Natural killer cell (primary cell): Measurements from ENCODE around the gene MTREX. TPM values are rescaled to one million over a fixed set of nuclear protein-coding genes. Genes with fewer than 3 reads are reported as not detected.

ENCODE experiments used
- ATAC-seq, 3 donors: fragments of 150-1000 bp in 2 of 3; fragments of 200-7000 bp in 1 of 3; cut with Tn5 transposase; 1 replicate in 1 of 3; 2 replicates in 2 of 3; pipeline ENCODE4 v1.10.0; 2021; ENCODE audit warnings: mild to moderate bottlenecking in 2 of 3, moderate library complexity in 2 of 3
- DNase-seq, 2 donors: peaks; one replicate each; pipeline versions ENCODE4 v3.0.0 to v3.0.0-alpha.2; 2013 to 2021; ENCODE audit warnings: mixed read lengths in 1 of 2
- H3K27ac ChIP-seq: one replicate; pipeline ENCODE4 v1.5.1; 2013; ENCODE audit warnings: mild to moderate bottlenecking, low read length
- H3K27me3 ChIP-seq: one replicate; pipeline ENCODE4 v1.6.1; 2013; ENCODE audit warnings: low read length; ENCODE audit not compliant: control insufficient read depth, insufficient read depth
- H3K36me3 ChIP-seq: one replicate; pipeline ENCODE4 v1.6.1; 2013; ENCODE audit warnings: low read length; ENCODE audit not compliant: control insufficient read depth, insufficient read depth
- H3K4me1 ChIP-seq: one replicate; pipeline ENCODE4 v1.6.1; 2013; ENCODE audit warnings: low read length; ENCODE audit not compliant: control insufficient read depth, insufficient read depth
- H3K4me3 ChIP-seq: one replicate; pipeline ENCODE4 v1.5.1; 2013; ENCODE audit warnings: low read length
- H3K9me3 ChIP-seq: one replicate; pipeline ENCODE4 v1.6.1; 2013; ENCODE audit warnings: low read length; ENCODE audit not compliant: control insufficient read depth, insufficient read depth
- H3K27ac Mint-ChIP-seq, 2 donors: one replicate each; pipeline ENCODE4 v1.8.0; 2022; ENCODE audit warnings: mild to moderate bottlenecking in 2 of 2, mixed read lengths in 2 of 2, moderate library complexity in 1 of 2
- H3K27me3 Mint-ChIP-seq, 2 donors: one replicate each; pipeline ENCODE4 v1.8.0; 2022; ENCODE audit warnings: low read depth in 2 of 2, mixed read lengths in 2 of 2
- H3K36me3 Mint-ChIP-seq: one replicate; pipeline ENCODE4 v1.8.0; 2022; ENCODE audit warnings: mixed read lengths
- H3K4me1 Mint-ChIP-seq, 2 donors: one replicate each; pipeline ENCODE4 v1.8.0; 2022; ENCODE audit warnings: mixed read lengths in 2 of 2
- H3K4me3 Mint-ChIP-seq: one replicate; pipeline ENCODE4 v1.8.0; 2022; ENCODE audit warnings: mild to moderate bottlenecking, moderate library complexity, mixed read lengths
- H3K9me3 Mint-ChIP-seq, 2 donors: one replicate each; pipeline ENCODE4 v1.8.0; 2022; ENCODE audit warnings: mixed read lengths in 2 of 2
- WGBS: methylation state at CpG from one replicate; pipeline ENCODE4 v1.1.7; 2013; ENCODE audit warnings: missing lambda C conversion rate; ENCODE audit not compliant: insufficient coverage; 5-methylcytosine and 5-hydroxymethylcytosine counted together
- intact Hi-C: fragments of 100-400 bp; cut with micrococcal nuclease; formaldehyde crosslinking; loops from one replicate; pipeline ENCODE4 v1.14.2; 2022
- total RNA-seq, 4 donors: library from RNA; stranded (reverse); fragments of 120-200 nt in 1 of 4; gene quantifications; one replicate each; pipeline versions ENCODE4 v1.2.3 to v1.2.4, GENCODE V29; 2013 to 2022
- TF ChIP-seq, protein P1 (sequence below): fragments of 200-600 bp; IDR thresholded peaks from one replicate; pipeline ENCODE4 v1.8.0; 2022; ENCODE audit warnings: antibody characterized with exemption

MTREX gene
- total RNA-seq, 3 donors from 2014 or later (not counting 1 experiment from before 2014, with no cell fraction given) = 64.5 to 82.2 (median 77.6) TPM

DNA sequence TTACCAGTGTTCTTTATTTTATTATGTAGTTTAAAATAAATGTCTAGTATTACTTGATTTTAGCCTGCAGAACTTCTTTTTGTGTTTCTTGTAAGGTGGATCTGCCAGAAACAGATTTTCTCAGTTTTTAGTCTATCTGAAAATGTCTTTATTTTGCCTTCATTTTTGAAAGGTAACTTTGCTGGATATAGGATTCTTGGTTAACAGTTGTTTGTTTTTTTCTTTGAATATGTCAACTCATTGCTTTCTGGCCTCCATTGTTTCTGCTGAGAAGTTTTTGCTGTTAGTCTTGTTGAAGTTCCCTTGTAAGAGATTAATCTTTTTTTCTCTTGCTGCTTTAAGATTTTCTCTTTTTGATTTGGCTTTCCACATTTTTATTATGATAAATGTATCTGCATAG is 75.5 kb downstream of the MTREX start:
- Mint-ChIP-seq H3K27ac (no peak overlapping the region), H3K36me3 (peaks cover 47% of the 10 kb centered on the region), H3K4me1 (peaks cover 10 to 11% of the 10 kb centered on the region in 2 donors), H3K27me3 (no peaks in the 10 kb centered on the region), H3K4me3 (no peak overlapping the region), H3K9me3 (peaks cover 4 to 6% of the 10 kb centered on the region in 2 donors)
- Histone ChIP-seq H3K36me3 (peaks cover 43% of the 10 kb centered on the region), H3K9me3 (peaks cover 9% of the 10 kb centered on the region), H3K27ac (no peak overlapping the region), H3K4me3 (no peak overlapping the region), H3K4me1 (no peaks in the 10 kb centered on the region), H3K27me3 (no peaks in the 10 kb centered on the region)
- ATAC-seq (no peak), DNase-seq (no peak)
- TF ChIP-seq, protein P1, sequence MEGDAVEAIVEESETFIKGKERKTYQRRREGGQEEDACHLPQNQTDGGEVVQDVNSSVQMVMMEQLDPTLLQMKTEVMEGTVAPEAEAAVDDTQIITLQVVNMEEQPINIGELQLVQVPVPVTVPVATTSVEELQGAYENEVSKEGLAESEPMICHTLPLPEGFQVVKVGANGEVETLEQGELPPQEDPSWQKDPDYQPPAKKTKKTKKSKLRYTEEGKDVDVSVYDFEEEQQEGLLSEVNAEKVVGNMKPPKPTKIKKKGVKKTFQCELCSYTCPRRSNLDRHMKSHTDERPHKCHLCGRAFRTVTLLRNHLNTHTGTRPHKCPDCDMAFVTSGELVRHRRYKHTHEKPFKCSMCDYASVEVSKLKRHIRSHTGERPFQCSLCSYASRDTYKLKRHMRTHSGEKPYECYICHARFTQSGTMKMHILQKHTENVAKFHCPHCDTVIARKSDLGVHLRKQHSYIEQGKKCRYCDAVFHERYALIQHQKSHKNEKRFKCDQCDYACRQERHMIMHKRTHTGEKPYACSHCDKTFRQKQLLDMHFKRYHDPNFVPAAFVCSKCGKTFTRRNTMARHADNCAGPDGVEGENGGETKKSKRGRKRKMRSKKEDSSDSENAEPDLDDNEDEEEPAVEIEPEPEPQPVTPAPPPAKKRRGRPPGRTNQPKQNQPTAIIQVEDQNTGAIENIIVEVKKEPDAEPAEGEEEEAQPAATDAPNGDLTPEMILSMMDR = no peak
- intact Hi-C loops = no loop called here

DNA sequence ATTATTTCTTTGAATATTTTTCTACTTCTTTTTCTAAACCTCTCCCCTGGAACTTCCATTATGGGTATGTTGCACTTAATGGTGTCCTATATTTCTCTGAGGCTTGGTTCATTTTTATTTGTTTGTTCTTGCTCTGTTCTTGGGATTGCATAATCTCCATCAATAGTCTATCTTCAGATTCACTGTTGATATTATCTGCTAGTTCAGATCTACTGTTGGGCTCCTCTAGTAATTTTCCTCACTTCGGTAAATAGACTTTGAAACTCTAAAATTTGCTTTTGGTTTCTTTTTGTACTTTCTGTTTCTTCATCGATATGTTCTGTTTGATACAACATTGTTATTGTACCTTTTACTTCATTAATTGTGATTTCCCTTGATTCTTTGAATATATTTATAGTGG is 76.3 kb downstream of the MTREX start:
- H3K9me3 Mint-ChIP-seq = peaks cover 4 to 6% of the 10 kb centered on the region in 2 donors

DNA sequence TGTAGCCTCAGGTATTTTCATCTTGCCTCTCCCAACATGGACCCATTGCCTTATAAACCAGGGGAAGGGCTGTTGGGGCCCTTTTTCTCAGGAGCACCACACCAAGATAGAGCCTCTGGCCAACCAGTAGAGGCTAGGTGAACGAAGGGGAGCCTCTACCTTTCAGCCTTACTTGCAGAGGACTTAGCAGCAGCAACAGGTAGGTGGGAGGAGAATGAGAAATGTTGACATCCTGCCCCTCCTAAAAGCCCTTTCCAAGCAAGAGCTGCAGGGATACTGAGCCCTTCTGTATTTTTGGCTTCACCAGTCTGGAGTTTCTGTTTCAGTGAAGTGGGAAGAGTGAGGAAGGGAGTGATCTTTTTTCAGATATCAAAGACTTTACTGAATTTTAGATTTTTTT is 77.4 kb downstream of the MTREX start:
- Histone ChIP-seq H3K4me3 (no peak overlapping the region), H3K9me3 (peaks cover 9% of the 10 kb centered on the region), H3K4me1 (no peaks in the 10 kb centered on the region), H3K27me3 (no peaks in the 10 kb centered on the region), H3K36me3 (peaks cover 40% of the 10 kb centered on the region), H3K27ac (no peak overlapping the region)
- Mint-ChIP-seq H3K4me3 (no peak overlapping the region), H3K36me3 (peaks cover 54% of the 10 kb centered on the region), H3K9me3 (peaks cover 4 to 6% of the 10 kb centered on the region in 2 donors), H3K4me1 (peaks cover 10 to 11% of the 10 kb centered on the region in 2 donors), H3K27ac (no peak overlapping the region), H3K27me3 (no peaks in the 10 kb centered on the region)
- TF ChIP-seq, protein P1 = no peak
- ATAC-seq (no peak), DNase-seq (no peak)
- intact Hi-C loops = no loop called here
- 100% methylated on average over 1 of the region's 1 CpG for WGBS

More for the DNA sequence above, 76.3 kb downstream of the MTREX start:
- intact Hi-C loops = no loop called here
- Histone ChIP-seq H3K27ac (no peak overlapping the region), H3K36me3 (peaks cover 40% of the 10 kb centered on the region), H3K27me3 (no peaks in the 10 kb centered on the region), H3K4me3 (no peak overlapping the region), H3K9me3 (peaks cover 9% of the 10 kb centered on the region), H3K4me1 (no peaks in the 10 kb centered on the region)
- TF ChIP-seq, protein P1 = no peak
- Mint-ChIP-seq H3K27ac (no peak overlapping the region), H3K27me3 (no peaks in the 10 kb centered on the region), H3K4me1 (peaks cover 10 to 11% of the 10 kb centered on the region in 2 donors), H3K36me3 (peaks cover 48% of the 10 kb centered on the region), H3K4me3 (no peak overlapping the region)
- no peak for ATAC-seq
- 40% methylated on average over 1 of the region's 2 CpGs for WGBS
- no peak for DNase-seq

DNA sequence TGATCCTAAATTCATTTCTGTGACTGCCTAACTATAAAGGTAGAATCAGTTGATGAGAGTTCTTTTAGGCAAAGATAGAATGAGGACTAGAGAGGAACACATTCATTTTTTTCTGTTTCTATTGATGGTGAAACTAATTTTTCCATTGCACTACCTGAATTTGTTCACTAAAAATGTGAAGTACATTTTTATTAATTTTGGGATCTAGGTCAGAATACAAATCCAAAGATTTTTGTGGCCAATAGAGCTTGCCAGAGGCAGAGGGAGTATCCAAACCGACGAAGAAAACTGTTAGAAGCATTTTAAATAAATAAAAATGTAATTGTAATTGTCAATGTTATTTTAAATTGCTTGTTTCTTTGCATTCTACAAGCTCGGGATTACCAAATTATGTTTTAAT is 78.1 kb downstream of the MTREX start:
- H3K36me3 Mint-ChIP-seq = peaks cover 49% of the 10 kb centered on the region
- H3K36me3 ChIP-seq = peaks cover 43% of the 10 kb centered on the region

More for the DNA sequence above, 78.1 kb downstream of the MTREX start:
- Mint-ChIP-seq H3K4me3 (no peak overlapping the region), H3K9me3 (peaks cover 4 to 6% of the 10 kb centered on the region in 2 donors), H3K27ac (no peak overlapping the region), H3K4me1 (peaks cover 10 to 11% of the 10 kb centered on the region in 2 donors), H3K27me3 (no peaks in the 10 kb centered on the region)
- intact Hi-C loops = no loop called here
- Histone ChIP-seq H3K4me1 (no peaks in the 10 kb centered on the region), H3K27ac (no peak overlapping the region), H3K4me3 (no peak overlapping the region), H3K27me3 (no peaks in the 10 kb centered on the region), H3K9me3 (peaks cover 9% of the 10 kb centered on the region)
- 90% methylated on average over 2 of the region's 3 CpGs for WGBS
- TF ChIP-seq, protein P1 = no peak
- DNase-seq = no peak
- no peak for ATAC-seq
